GM12872 (cell line): Measurements from ENCODE around the gene NPSR1.

Experiments
- CTCF ChIP-seq: IDR thresholded peaks from 3 replicates; pipeline ENCODE4 v1.5.1; 2011; ENCODE audit warnings: low read depth, mild to moderate bottlenecking, low read length, moderate library complexity; ENCODE audit not compliant: insufficient read depth

The NPSR1 gene

GRCh38 chr7:34734771-34735170 is 76.8 kb downstream of the NPSR1 start:
- TF ChIP-seq CTCF = 0 out of 3 replicates have a peak, but pooled peaks have one; percentile 36

GRCh38 chr7:34735526-34735925 is 77.5 kb downstream of the NPSR1 start:
- TF ChIP-seq CTCF = no peak

GRCh38 chr7:34739651-34740300 is 81.8 kb downstream of the NPSR1 start:
- 0 out of 3 replicates have a peak, but pooled peaks have one; percentile 3 for TF ChIP-seq CTCF

- no peak for TF ChIP-seq CTCF
Observed at GRCh38 chr7:34740840-34741239, 82.8 kb downstream of the NPSR1 start.

GRCh38 chr7:34747176-34747781 is 89.3 kb downstream of the NPSR1 start:
- TF ChIP-seq CTCF = no peak

GRCh38 chr7:34747867-34748727 is 90.1 kb downstream of the NPSR1 start:
- no peak for TF ChIP-seq CTCF

GRCh38 chr7:34748728-34749089 is 90.7 kb downstream of the NPSR1 start:
- TF ChIP-seq CTCF = no peak
